Kidney (tissue), 14 donors: ENCODE results near the gene PLD6. TPM values are rescaled to one million over a fixed set of nuclear protein-coding genes. Genes with fewer than 3 reads are reported as not detected.
"Not testable (repeated sequence)": the region's sequence is repeated elsewhere in the genome, so short reads cannot be mapped to it uniquely, and the experiment has no call there.

ENCODE experiments used
- DNase-seq, 5 donors: peaks; one replicate each; pipeline ENCODE4 v3.0.0-alpha.2; 2013 to 2020
- FAIRE-seq: peaks from 2 replicates; lab custom pipeline; 2012; peaks lifted over from hg19 to GRCh38; lab: Jason Lieb, UNC
- H3K27ac ChIP-seq, 2 donors: one replicate each; pipeline ENCODE4 v1.7.0; 2013; ENCODE audit warnings: low read depth in 2 of 2, low read length in 2 of 2, inconsistent platforms in 1 of 2
- H3K27me3 ChIP-seq: one replicate; pipeline ENCODE4 v1.7.1; 2013; ENCODE audit warnings: low read length, inconsistent platforms; ENCODE audit not compliant: control insufficient read depth, insufficient read depth
- H3K36me3 ChIP-seq, 3 donors: one replicate each; pipeline versions ENCODE4 v1.7.0 to v1.7.1; 2013; ENCODE audit warnings: low read length in 3 of 3, control low read depth in 1 of 3, inconsistent platforms in 1 of 3; ENCODE audit not compliant: insufficient read depth in 3 of 3, control insufficient read depth in 2 of 3
- H3K4me1 ChIP-seq, 3 donors: one replicate each; pipeline versions ENCODE4 v1.7.0 to v1.7.1; 2013; ENCODE audit warnings: low read length in 3 of 3, inconsistent platforms in 1 of 3, low read depth in 1 of 3; ENCODE audit not compliant: control insufficient read depth in 2 of 3, insufficient read depth in 2 of 3
- H3K4me3 ChIP-seq, 3 donors: one replicate each; pipeline versions ENCODE4 v1.7.0 to v1.8.1; 2013; ENCODE audit warnings: low read length in 3 of 3, control low read depth in 1 of 3, inconsistent platforms in 1 of 3
- H3K9ac ChIP-seq, 3 donors: one replicate each; pipeline versions ENCODE4 v1.7.0 to v1.7.1; 2013; ENCODE audit warnings: low read length in 3 of 3, control low read depth in 1 of 3, inconsistent platforms in 1 of 3
- H3K9me3 ChIP-seq, 3 donors: one replicate each; pipeline versions ENCODE4 v1.7.0 to v1.7.1; 2013; ENCODE audit warnings: low read length in 3 of 3, control low read depth in 1 of 3, inconsistent platforms in 1 of 3; ENCODE audit not compliant: control insufficient read depth in 2 of 3, insufficient read depth in 1 of 3
- CTCF ChIP-seq: IDR thresholded peaks from 3 replicates; pipeline ENCODE4 v1.5.1; 2012; ENCODE audit warnings: mild to moderate bottlenecking, moderate library complexity, borderline replicate concordance; ENCODE audit not compliant: insufficient read depth; ENCODE audit errors: extremely low read depth
- intact Hi-C: fragments of 100-400 bp; cut with DNase I; formaldehyde crosslinking; loops from one replicate; pipeline ENCODE4 v1.11.1; 2022
- polyA plus RNA-seq: library from polyadenylated mRNA; stranded (reverse); fragments of 350-450 nt; fragmentation: Illumina TruSeq; extraction: RNeasy Lipid Tissue Mini Kit (QIAGEN cat#74804); gene quantifications from one replicate; pipeline ENCODE4 v1.2.3, GENCODE V29; 2014; ENCODE audit warnings: low read depth, low replicate concordance; ENCODE audit not compliant: insufficient read depth
- total RNA-seq: library from RNA; stranded (reverse); fragmentation: NEBNext Ultra II Directional; extraction: Animal tissue kit (Norgen Biotek cat#: 25700); gene quantifications from one replicate; pipeline ENCODE4 v1.2.1, GENCODE V29; 2021
- donor health status: control.
- donor health status: control.
- donor health status: control.
- donor health status: control.
- donor health status: control.
- donor health status: DM: yes; HTN: yes; CAD: no.
- donor health status: Normal renal cell carcinoma (clear cell type).

Gene PLD6
- total and polyA plus RNA-seq, 2 donors from 2014 or later, result 2.9 to 3.7 TPM

GRCh38 chr17:17200311-17200710 is 5.8 kb downstream of the PLD6 start:
- no peak for TF ChIP-seq CTCF
- Histone ChIP-seq H3K4me3 (no peak overlapping the region), H3K4me1 (peaks cover 0 to 16% (median 14%) of the 10 kb centered on the region in 3 donors), H3K9me3 (no peaks in the 10 kb centered on the region), H3K27me3 (no peaks in the 10 kb centered on the region), H3K36me3 (peaks cover 0 to 6% (median 2%) of the 10 kb centered on the region in 3 donors), H3K27ac (no peak overlapping the region), H3K9ac (no peak overlapping the region)
- DNase-seq, result peak in 2 of 5 donors; percentile 25 to 47
- intact Hi-C loops, result no loop called here
- FAIRE-seq, result no peak

GRCh38 chr17:17198281-17198680 is 7.9 kb downstream of the PLD6 start:
- Histone ChIP-seq H3K4me3 (no peak overlapping the region), H3K9ac (no peak overlapping the region), H3K36me3 (peaks cover 0 to 6% (median 2%) of the 10 kb centered on the region in 3 donors), H3K4me1 (no peaks in the 10 kb centered on the region), H3K27ac (no peak overlapping the region), H3K27me3 (no peaks in the 10 kb centered on the region), H3K9me3 (no peaks in the 10 kb centered on the region)
- no peak for FAIRE-seq
- no peak for DNase-seq
- TF ChIP-seq CTCF, result no peak
- intact Hi-C loops, result no loop called here

- Histone ChIP-seq H3K4me3 (no peak overlapping the region), H3K27ac (no peak overlapping the region), H3K27me3 (no peaks in the 10 kb centered on the region), H3K9ac (no peak overlapping the region), H3K36me3 (no peaks in the 10 kb centered on the region), H3K9me3 (no peaks in the 10 kb centered on the region), H3K4me1 (peaks cover 0 to 2% (median 0%) of the 10 kb centered on the region in 3 donors)
- DNase-seq (no peak), FAIRE-seq (no peak)
- no peak for TF ChIP-seq CTCF
- intact Hi-C loops, result no loop called here
These were observed 9.4 kb downstream of the PLD6 start for GRCh38 chr17:17196776-17197175.

GRCh38 chr17:17195466-17195865 is 10.7 kb downstream of the PLD6 start:
- DNase-seq, intact Hi-C loops, H3K9ac ChIP-seq, H3K9me3 ChIP-seq, FAIRE-seq, H3K27me3 ChIP-seq, H3K4me1 ChIP-seq, H3K36me3 ChIP-seq, H3K4me3 ChIP-seq, H3K27ac ChIP-seq: not testable (repeated sequence)
